GM19043 (cell line): ENCODE measurements around the gene RUNX1.
"Not testable (repeated sequence)": the region's sequence is repeated elsewhere in the genome, so short reads cannot be mapped to it uniquely, and the experiment has no call there.

ENCODE experiments used
- ATAC-seq: cut with Tn5 transposase; IDR thresholded peaks from one replicate; pipeline ENCODE4 v1.9.1; 2021; ENCODE audit warnings: low read depth; ENCODE audit not compliant: unreplicated experiment

Gene RUNX1

DNA sequence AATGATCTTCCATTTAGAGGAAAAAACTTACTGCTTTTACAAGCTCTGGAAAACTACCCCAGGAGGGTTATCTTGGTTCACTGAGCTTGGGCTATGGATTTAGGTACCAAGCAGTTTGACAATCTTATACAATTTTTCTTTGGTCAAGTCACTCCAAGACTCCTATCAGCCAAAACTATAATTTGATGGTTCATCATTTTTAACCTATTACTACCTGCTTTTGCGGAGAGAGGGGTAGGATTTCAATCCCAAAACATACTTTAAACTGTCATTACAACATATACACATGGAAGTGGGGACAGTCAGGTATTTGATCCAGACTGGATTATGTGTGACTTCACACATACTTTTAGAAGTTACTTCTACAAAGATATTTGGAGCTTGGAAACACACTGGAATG lies 71.8 kb downstream of the RUNX1 start:
- no peak for ATAC-seq

DNA sequence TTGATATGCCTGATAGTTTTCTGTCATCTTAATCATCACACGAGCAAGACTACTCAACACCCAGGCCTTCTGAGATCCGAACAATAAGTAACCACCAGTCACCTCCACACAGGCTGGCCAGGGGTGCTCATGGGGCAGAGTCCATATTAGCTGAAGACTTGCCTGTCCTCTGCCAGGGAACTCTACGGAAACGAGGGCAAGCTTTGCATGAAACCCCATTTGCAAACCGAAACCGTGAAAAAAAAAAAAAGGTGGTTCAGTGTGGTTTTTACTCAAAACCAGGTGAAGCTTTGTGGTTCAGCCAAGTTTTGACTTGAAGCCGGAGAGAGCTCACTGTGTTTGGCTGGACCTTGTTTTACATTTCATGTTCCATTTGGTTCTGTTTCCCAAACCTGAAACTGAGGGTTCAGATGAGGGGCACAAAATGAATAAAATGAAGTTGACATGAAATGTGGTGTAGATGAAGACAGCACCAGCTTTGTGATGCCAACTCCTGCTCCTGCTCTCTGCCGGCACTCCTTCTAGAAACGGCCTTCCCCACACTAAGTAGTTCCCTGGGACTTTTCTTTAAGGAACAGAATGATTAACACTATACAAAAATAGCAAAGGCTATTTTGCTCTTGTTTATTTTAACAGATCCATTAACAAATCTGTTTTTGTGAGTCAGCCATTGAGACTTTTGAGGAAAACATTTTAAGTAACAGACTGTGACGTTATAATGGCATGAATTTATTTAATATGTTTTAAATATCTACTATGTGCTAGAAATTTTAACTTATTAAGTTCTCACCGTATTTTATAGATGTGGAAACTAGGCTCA lies 74.7 kb downstream of the RUNX1 start:
- ATAC-seq, result peak; percentile 66

DNA sequence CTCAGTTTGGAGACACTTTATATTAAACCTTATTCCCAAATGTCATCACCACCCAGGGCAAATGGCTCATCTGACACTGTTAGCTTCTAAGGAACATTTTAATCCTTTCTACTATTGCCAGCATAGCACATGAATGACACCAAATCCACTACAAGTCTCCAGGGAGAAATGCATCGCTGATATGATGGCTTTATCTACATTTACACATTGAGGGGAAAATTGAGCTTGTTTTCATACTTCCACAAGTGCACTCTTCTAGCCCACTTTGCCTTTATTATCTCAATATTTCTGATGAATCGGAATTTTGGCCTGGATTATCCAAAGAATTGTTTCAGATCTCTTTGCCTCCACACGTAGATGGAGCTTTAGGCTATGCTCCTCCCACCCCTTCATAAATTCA lies 75.4 kb downstream of the RUNX1 start:
- no peak for ATAC-seq

DNA sequence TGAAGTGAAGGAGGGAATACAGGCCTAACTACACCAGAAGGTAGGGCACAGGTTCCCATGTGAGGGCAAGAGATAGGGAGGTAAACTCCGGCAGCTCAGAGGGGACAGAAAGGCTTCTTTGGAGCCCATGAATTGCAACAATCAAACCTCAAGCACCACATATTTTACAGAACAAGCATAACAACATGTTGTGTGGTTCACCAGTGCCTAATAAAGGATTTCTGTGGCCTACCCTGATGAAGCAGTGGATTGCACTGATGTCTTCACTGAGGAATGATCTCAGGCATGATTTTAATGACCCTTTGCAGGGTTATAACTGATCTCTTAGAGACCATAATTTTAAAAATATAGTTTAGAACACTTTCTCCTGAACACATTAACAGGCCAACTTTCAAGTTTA lies 77.4 kb downstream of the RUNX1 start:
- ATAC-seq, result no peak

DNA sequence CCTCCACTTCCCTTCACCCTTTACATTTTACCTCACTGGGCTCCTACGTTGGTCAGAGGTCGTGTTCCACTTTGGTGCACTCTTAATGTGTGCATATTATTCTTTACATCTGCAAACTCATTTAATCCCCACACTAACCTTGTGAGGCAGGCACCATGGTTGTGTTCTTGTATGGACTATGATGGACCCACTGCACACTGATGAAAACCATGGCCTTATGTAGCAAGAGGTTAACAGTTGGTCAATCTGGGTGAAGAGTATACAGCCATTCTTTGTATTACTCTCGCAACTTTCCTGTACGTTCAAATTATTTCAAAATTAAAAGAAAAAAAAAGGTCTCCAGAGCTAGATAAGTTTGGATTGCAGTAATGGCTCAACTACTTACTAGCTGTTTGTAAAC lies 78.5 kb downstream of the RUNX1 start:
- no peak for ATAC-seq

DNA sequence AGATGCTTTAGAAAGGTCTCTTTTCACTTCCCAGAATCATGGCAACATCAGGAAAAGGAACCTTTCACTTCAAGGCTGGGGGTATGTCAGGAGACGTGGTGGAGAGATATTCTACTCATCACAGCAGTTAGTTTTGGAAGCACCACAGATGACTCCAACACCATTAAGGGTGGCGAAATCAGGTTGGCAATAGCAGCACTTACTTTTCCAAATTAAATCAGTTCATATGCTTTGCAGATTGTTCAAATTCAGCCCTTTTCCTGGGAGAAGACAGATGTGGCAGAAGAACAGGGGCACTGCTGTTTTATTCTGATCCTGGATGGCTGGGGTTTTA lies 79.0 kb downstream of the RUNX1 start:
- no peak for ATAC-seq

DNA sequence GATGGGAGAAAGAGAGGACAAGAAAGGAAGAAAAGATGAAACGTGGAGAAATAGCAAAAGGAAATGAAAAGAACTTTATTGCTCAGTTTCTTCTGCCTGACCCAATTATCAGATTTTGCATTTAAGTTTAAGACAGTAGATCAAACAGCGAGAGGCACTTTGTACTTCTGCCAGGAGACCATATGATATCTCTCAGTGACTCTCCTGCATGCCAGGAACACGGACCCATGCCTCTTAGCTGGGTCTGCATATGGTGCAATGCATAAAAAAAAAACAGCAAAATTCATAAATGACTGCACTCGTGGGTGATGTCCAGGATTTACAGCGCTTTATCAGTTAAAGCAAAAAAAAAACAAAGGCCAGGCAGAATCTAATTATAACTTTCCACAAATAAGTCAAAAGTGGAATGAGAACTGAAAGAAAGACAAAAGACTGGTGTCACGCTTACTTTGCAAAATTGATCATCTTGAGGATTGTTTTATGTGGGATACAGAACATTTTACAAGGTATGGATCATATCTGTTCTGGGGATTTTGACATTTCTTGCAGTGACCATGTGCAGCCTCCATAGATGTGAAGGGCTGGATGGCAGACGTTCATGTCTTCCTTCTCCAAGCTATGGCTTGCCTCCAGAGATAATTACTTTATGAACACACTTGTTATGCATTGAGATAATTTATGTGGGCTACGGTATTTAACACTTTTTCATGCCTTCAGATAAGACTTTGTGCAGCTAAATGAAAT lies 79.5 kb downstream of the RUNX1 start:
- no peak for ATAC-seq

DNA sequence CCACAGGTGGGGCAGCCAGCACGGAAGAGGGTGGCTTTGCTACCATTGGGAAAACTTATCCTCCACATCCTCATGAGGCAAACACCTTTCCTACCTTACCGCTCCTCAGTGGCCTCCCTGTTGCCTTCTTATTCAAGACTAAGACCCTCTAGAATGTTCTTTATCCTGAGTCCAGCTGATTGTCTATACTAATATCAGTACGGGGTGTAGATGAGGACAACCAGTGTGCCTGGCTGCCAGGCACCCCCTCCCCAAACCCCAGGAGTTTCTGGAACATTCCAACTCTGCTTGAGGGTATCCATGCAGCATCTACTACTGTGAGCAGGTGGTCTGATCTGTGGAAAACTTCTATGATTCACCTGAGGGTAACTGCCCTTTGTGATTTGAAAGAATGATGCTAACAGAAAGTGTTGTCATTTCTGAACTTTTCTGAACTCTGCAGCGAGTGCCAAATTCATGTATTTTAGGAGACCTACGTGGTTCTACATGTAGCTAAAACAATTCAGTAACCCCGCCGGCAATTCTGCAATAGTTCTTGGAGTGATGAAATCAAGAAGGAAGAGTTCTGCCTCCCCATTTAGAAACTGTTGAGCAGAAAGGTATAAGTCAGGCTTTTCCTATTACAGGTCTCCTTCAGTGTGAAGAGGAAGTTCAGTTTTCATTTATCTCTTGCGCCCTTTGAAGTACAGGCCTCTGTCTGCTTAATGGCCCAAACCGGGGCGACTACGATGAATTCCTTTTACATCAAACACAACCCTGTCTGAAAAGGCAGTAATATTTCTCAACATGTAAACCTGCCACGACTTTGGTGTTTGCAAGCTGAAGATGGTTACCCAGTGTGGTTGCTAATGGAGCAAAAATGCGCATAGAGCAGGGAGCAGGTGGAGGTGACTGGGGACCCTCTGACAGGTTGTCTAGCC lies 80.4 kb downstream of the RUNX1 start:
- no peak for ATAC-seq

DNA sequence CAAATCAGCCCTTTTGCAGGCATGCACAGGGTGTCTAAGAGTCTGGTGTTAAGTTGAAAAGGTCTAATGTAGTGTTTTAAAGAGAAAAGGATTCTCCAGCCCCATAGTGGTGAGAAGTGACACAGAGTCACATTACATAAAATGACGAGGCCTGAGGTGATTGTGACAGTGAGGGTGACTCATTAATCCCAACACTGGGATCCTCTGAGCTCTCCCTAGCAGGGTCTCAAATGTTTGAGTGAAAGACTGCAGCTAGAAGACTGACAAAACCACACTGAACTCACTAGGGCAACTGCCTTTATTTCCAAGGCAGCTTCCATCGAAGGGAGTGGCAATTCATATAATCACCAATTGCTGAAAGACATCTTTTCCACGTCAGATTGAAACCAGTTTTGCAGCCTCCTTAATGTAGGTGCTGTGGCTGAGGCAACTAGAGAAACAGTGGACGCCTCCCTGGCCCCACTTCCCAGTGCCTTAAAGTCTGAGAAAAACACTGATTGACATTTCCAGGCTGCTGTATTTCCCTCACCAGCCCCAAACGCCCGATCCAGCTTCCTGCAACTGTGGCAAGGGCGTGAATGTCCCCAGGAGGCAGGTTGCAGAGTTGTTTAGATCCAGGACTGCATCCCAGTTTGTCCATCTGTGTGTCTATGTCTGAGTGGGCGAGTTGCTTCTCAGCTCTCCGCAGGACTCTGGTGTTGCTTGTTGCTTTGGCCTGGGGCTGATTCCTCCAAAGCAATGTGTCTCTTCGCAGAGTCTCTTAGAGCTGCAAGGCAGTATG lies 81.4 kb downstream of the RUNX1 start:
- no peak for ATAC-seq

DNA sequence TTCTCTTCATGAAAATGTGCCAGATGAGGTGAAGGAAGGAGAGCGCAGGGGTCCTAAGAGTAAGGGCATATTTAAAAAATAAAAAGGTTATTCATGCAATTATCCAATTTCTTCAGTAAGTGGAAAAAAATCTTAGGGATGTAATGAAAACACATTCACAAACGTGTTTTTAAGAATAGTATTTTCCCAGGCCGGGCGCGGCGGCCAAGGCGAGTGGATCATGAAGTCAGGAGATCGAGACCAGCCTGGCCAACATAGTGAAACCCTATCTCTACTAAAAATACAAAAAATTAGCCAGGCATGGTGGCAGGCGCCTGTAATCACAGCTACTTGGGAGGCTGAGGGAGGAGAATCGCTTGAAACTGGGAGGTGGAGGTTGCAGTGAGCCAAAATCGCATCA lies 82.2 kb downstream of the RUNX1 start:
- ATAC-seq, result not testable (repeated sequence)

DNA sequence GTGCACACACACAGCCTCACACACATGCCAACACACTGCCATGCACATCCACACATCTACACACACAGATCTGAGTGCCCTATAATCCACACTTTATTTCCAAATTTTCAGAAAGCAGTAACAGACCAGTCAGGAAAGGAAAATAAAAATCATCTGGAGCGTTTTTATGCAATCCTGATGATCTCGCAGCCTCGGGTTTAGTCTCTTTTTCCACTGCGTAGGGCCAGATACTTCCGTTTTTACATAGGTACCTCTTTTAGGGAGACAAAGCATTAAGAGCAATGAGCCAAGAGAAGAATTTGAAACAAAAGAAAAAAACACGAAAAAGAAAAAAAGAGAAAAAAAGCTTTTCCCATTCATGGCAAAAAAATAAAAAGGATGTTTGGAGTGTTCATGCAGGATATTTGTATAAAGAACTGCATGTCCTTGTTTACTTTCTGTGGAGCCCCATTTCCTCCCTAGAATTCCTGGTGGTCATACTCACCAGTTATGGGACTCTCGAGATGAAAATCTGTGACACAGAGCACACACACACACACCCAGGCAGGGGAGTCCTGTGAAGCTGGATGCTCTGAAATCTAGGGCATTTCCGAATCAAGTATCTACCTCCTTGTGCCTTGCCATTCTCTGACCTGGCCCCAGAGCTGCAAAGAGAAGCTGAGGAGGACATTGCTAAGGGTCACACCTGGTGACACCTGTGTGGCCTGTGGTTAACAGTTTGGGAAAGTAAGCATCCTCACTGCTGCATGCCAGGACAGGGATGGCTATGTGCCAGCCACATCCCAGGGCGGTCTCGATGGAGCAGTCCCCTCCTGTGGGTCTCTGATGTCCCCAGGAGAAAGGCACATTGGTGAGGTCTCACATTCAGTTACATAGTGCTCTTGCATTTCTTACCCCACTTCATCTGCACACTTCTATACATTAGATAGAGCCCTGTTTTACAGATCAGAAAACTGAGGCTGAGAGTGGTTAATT lies 83.6 kb downstream of the RUNX1 start:
- ATAC-seq, result no peak

DNA sequence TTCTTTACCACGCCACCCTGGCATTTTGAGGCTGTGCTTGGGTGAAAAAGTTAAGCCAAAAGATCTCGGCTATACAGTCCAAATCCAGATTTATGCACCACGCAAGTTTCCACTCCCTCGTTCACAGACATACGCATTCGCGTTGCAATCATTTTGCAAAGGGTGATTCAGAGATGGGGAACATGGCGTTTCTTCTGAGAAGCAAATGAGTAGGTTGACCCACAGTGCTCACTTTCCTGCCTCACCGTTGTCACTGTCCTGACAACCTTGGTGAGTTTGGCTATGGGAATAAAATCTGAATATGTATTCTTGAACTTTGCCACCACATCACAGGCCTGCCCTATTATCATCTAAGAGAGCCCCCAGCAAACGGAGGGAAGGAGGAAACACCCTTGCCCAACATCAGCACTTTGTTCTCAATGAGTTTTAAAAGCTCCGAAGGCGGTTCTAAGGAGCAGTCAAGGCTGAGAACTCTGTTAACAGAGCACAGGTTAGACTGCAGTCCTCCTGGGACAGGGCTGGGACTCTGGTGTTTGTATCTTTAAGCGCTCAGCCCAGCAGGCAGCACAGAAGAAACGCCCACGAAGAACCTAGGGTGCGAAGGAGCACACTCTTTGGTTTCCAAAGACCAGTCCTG lies 86.4 kb downstream of the RUNX1 start:
- no peak for ATAC-seq

DNA sequence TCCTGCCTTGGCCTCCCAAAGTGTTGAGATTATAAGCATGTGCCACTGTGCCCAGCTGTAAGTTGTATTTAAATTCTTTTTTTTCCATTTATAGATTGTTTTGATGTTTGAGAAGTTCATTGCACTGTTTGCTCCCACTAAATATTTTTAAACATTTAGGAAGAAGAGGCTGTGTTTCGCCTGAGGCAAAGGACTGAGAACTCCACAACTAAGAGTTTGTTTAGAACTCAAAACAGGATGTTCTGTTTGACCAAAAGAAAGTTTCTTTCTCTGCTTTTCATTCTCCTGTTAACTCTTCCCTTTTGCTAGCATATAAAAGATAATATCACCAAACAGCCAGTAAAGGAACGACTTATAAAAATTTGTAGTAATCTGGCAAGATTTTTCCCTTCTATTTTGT lies 87.0 kb downstream of the RUNX1 start:
- no peak for ATAC-seq

DNA sequence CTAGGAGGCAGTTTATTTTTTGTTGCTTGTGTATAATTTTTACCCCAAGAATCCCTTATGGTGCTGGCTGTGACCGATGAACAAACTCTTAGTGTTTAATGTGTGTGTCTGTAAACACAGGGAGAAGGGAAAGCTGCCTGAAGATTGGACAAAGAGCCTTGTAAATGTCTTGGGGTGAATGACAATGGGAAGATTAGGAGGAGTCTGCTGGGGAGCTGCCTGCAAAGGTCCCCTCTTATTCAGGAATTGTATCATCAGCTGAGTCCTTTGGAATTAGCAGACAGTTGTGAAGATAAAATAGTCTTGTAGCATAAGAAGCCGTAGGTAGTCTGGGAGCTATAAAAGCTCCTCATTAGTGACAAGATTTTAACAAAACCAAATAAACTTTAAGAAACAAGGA lies 88.4 kb downstream of the RUNX1 start:
- no peak for ATAC-seq

DNA sequence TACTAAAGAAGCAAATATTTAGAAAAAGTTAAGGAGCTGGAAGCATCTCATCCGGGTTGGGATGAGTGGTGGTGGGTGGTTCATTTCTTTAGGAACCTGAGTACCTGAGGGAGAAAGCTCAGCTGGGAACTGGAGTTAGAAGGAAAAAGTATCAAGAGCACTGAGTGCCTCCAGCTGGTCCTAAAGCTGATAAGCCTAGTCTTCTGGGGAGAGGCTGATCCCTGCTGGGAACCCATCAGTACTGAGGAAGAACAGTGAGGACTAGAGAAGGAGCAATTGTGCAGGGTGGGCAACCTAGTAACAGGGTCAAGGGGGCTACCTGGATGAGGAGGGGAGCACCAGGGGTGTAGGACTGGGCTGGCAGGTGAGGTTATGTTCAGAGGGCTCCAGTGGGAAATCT lies 89.5 kb downstream of the RUNX1 start:
- no peak for ATAC-seq

DNA sequence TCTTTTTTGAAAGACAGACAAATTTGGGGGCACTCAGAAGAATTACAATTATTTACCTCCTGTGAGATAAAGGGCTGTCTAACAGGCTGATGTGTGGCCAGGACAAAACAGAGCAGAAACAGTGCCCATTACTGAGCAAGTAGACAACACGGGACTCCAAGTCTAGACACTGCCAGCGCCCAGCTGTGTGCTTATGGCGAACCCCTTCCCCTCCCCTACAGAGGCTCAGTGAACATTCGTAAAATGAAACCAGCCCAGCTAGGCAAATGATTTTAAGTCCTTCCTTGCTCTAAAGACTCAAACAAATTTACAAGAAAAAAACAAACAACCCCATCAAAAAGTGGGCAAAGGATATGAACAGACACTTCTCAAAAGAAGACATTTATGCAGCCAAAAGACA lies 91.1 kb downstream of the RUNX1 start:
- ATAC-seq, result no peak

DNA sequence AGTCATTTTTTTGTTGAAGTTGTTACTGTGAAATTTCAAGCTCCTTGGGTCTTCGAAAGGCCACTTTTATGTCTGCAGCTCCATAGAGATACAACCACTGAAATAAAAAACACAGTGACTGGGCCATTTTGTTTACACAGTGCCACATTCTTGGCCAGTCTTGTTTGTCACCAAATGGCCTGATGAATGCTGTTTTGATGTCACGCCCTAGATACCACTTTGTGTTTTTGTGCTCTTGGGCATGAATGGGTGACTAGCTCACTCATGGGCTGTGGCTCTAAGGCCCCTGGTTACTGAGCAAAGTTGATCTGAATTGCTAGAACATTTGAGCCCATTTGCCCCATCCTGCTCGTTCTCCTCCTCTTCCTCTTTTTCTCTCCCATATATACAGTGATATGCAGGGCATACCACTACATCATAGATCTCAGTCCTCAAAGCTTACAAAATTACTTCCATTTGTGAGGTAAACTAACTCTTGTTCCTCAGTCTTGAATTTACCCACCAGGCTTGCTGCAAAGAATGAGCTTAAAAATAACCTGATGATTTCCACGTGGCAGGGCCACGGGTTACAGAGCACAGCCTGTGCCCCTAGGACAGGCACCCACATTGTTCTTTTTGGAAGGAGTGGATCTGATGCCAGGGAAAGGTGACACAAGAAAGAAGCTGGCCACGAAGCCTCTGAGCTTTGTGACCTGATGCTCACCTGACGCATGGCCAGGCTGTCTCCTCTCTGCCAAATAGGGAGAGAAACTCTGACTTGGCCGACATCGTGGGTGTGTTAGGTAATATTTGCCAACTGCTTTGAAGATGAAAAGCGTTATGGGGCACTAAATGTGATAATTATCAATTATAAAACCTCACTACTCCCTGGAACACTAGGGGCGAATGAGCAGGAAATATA lies 92.4 kb downstream of the RUNX1 start:
- no peak for ATAC-seq

DNA sequence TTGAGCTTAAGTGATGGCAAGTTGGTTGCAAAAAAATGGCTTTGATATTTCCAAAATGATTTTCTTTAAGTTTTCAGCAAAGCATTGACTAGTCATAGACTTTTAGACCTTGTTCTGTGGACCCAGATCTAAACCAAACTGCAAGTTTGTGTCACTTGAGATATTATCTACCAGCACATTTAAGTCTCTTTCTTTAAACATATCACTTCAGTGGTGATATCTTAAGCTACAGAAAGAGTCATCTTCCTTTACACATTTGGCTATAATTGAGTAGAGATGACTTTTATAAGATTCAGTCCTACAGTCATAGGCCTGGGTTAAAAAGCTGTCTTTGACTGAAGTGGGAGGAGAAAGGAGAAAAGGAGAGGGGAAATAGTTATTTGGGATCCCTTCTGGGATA lies 95.2 kb downstream of the RUNX1 start:
- no peak for ATAC-seq
